Embryonic facial prominence (tissue), 1 donor: ENCODE results near the gene DHRS2.

Experiments
- DNase-seq: peaks from one replicate; pipeline ENCODE4 v3.0.0-alpha.2; 2016; ENCODE audit errors: extremely low spot score

The DHRS2 gene

DNA sequence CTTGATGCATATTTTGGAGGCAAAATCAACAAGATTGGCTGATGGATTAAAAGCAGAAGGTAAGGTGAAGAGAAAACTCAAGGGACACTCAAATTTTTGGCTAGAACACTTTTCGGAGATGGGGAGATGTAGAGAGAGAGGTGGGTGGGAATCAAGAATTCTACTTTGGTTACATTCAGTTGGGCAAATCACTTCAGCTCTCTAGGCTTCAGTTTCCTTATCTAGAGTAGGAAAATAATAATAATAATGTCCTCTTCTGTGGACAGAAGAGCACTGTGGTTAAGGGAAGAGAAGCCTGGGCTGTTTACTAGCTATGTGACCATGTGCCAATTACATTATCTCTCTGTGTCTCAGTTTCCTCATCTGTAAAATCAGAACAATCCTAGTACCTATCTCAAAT, 23.4 kb upstream of the DHRS2 start:
- DNase-seq: no peak

DNA sequence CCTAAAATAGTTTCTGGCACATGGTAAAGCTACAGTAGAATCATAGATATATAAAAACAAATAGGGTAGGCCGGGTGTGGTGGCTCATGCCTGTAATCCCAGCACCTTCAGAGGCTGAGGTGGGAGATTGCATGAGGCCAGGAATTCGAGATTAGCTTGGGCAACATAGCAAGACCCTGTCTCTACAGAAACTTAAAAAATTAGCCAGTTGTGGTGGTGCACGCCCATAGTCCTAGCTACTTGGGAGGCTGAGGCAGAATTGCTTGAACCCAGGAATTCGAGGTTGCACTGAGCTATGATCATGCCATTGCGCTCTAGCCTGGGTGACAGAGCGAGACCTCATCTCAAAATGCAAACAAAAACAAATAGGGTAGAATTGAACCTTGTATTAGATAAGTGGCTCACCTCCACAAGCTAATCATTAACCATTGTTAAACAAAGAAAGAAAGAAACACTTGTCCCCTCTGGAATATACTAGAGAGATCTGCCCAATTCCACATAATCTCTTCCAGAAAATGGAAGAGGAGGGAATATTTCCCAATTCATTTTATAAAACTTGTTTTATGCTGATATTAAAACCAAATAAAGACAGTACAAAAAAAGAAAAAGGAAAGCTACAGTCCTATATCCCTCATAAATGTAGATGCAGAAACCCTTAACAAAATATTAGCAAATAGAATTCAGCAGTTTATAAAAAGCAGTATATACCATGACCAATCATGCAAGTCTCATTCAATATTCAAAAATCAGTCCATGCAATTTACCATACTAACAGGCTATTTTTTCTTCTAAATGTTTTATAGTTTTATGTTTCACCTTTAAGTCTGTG, 22.7 kb upstream of the DHRS2 start:
- no peak for DNase-seq

DNA sequence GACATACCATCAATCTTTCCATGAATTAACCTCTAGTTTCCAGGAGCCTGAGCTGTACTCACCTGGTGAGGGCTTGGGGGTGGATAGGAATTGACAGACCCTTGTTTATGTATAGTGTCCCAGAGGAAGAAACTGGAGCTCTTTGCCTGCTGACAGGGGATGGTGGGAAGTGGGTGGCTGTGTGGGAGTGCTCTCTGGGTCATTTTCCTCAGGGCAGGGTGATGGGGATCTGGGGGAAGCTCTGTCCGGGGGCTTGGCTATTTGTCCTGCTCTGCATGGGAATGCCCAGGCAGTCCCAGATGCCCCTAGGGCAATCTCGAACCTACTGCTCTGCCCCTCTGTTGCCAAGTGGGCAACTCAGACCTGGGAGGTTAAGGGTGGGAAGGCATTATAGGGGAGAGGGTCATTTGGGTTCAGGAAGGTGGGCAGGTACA, 21.8 kb upstream of the DHRS2 start:
- DNase-seq: no peak

DNA sequence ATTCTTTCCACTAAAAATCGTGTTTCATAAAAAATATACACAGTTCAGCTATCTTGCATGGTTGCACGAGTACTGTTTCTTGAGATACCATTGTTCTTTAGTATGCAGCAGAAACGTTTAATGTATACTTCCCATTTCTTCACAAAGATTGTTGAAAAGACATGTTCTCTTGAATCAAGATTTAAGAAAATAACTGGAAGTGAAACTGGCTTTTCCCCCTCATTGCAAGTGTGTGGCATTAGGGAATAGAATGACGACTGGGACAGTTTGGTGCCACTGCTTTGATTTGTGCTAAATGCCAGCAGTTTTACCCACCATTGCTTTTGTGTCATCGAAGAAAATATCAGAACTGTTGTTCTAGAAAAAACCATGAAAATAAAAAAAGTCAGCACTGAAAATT, 20.3 kb upstream of the DHRS2 start:
- no peak for DNase-seq

DNA sequence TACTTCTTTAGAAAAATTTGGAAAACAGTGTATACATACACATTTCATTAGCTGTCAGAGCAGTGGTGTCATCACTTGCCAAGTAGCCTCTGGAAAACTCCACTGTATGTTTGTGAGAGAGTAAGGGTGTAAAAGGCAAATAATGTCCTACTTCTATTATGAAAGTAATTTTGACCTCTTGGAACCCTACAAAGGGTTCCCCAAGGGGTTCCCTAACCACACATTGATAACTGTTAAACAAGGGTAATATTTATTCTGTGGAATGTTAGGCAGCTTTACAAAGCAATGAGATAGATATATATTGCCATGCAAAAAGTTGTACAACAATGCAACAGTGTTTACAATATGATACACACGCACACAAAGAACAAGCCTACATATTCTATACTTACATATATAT, 18.6 kb upstream of the DHRS2 start:
- no peak for DNase-seq

DNA sequence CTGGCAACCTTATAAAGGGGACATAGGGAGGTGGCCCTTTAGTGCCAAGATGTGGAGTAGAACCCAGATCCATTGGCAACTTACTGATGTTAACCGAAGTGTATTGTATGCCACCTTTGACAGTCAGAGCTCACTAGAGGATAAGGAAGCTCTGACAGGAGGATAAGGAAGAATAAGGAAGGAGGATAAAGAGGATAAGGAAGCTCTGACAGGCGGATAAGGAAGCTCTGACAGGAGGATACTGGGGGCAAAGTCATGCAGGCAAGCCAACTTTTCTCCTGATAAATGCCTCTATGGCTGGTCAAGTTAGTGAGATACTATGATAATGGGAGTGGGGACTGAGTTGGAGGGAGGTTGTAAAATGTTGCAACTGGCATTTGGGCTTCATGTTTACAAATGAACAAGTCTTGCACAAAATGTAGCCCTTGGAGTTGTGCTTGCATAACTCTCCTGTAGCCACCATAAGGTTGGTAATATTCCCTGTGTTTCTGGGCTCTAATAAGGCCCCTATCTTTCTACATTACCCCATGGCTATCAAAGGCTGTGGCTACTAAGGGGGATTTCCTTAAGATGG, 17.7 kb upstream of the DHRS2 start:
- DNase-seq: no peak

DNA sequence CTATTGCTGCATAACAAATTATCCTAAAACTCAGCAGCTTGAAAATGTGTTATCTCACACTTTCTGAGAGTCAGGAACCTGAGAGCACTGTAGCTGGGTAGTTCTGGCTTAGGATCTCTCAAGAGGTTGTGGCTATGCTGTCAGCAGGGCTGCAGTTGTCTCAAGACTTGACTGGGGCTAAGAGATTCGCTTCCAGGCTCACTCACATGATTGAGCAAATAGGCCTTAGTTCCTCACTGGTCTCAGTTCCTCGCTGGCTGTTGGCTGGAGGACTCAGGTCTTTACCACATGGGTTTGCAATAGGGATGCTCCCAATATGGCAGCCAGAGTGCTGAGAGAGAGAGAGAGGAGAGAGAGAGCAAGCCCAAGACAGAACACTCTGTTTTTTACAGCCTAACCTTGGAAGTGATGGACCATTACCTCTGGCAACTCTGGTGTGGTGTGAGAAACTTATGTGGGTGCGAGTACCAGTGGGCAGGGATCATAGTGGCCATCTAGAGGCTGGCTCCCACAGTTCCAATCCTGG, 15.9 kb upstream of the DHRS2 start:
- no peak for DNase-seq

DNA sequence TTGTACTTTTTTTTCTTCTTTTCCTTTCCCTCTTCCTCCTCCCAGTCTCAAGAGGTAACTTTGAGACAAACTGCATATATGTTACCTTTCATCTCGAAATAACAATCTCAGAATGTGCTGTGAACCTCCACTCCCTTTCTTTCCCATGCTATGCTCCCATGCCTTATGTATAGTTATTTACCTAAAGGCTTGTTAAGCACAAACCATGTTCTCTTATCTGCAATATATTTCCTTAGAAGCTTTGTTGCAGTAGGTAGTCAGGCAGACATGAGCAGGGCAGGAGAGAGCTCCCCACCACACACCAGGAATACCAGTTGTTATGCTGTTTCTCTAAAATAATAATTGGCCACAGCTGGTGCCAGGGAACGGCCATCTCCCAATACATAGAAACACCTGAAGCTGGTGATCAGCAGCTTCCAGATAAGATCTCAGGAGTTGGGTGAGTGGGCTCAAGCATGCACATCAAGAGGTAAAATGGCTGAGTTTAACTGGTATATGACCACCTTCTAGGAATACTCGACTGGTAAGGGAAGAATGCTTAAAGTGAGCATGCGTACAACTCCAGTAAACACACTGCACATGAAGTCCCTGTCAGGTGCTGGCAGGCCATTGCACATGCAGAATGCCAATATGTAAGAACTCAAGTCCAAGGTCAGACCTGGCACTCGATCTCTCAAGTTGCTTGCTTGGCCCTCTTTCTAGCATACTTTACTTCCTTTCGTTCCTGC, 14.8 kb upstream of the DHRS2 start:
- no peak for DNase-seq

DNA sequence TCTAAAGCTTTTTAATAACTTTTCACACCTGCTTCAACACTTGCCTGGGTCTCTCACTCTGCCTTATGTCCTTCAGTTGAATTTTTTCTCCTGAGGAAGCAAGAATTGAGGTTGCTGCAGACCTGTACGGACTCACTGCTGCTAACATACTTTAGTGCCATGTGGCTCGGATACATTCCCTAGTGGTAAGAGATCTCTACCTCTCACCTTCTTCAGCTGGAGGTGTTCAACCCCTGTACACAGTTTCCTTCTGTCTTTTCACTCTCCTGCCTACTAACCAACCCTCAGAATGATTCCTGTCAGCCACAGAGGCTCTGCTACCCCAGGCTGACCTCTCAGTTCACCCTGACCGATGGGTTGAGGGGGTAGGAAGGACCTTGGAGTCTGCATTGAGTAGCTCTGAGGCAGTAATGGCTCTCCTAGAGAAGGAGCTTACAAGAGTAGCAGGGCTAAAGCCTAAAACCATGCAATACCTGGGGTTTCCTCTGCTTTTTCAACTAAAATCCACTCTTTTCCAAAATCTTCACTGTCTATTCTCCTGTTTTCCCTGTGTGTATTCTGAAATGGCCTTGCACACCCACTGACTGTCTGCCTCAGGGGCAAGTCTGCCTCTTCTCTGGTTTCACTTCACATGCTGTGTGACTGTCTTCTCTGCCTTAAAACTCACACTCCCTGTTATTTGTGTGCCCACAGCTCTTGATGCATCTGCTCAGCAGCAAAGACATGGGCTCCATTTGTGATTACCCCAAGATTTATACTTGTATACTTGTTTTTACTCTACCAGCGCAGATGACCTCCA, 14.0 kb upstream of the DHRS2 start:
- DNase-seq: no peak

DNA sequence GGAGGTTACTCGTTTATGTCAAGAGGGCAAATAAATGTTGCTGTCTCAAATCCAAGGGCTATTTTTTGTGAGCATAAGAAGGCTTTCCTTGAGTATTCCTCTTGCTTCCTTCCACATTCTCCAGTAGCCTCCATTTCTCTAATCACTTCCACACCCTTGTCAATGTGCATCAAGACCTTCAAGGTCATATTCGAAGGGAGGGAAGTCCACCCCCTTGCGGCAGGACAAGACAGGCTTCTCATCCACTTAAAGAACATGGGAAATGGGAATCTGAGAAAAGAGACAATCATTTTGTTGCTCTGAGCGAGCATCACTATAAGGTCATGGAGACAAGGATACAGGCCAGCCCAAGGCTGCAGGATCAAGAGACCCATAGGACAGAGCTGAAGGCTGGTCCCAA, 13.2 kb upstream of the DHRS2 start:
- DNase-seq: no peak

DNA sequence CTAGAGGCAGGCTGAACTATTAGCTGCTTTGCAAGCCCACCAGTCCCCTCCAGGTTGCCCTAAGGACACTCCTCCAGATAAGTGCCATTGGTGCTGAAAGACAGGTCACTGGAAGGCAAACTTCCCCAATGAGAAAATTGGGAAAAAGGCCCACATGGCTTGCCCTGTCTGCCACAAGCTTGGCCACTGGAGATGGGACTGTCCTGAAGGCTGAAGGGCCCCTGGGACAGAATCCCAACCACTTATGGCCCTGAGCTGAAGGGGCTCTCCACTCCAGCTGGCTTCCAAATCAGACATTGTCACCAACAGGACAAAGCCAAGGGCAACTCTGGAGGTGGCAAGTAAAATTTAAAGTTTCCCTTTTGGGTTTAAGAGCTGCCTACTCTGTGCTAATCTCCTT, 12.2 kb upstream of the DHRS2 start:
- DNase-seq: no peak

DNA sequence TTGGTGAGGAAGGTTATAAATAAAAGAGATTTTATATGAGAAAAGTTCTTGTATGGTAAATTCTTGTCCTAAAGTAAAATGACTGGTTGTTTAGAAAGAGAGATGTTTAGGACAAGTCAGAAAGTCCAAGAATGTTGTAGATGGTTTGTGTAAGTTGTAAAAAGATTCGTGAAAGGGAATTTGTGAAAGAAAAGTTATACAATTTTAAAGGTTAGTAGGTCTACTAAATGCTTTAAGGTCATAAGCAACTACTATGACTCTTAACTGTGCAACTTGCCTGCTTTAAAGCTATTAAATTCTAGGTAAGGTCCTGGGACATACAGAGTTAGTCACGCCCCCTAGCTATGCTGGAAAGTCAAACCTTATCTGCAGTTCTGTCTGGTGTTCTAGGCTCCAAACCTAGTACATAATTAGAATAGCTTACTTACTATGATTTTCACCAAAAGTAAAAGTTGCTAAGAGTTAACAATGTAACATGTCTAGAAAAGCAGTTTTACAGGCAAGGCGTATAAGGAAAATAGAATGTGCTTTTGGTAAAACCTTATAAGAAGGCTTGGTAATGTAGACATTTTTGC, 11.2 kb upstream of the DHRS2 start:
- no peak for DNase-seq

DNA sequence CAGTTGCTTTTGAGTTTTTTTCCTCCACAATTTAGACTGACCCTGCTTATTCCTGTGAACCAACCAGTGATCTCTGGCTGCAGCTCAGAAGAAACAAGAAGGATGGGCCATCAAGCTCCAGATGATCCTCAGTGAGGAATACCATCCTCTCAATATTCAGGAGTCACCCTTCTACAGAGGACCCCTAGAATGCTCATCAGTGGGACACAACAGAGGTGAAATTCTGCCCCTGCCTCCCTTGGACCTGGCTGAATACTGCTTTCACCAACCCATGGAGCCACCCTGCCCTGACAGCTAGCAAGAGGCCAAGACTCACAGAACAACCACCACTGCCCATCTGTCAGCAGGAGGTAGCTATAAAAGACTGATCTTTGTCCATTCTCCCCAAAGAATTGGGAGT, 9.2 kb upstream of the DHRS2 start:
- DNase-seq: no peak

DNA sequence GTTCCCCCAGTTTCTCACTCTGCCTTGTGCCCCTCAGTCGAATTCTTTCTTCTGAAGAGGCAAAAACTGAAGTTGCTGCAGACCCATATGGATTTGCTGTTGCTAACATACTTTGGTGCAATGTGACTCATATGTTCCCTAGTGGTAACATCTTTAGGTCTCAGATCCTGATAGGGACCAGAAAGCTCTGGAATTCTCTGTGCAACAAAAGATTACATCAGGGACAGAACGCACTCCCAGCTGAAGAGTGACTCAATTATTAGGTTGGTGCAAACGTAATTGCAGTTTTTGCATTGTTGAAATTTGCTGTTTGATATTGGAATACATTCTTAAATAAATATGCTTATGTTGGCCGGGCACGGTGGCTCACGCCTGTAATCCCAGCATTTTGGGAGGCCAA, 8.2 kb upstream of the DHRS2 start:
- no peak for DNase-seq

DNA sequence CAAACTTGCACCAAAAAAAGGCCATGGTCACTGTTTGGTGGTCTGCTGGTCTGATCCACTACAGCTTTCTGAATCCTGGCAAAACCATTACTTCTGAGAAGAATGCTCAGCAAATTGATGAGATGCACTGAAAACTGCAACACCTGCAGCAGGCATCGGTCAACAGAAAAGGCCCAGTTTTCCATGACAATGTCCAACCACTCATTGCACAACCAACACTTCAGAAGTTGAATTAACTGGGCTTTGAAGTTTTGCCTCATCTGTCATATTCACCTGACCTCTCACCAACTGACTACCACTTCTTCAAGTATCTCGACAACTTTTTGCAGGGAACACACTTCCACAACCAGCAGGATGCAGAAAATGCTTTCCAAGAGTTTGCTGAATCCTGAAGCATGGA, 7.0 kb upstream of the DHRS2 start:
- no peak for DNase-seq

DNA sequence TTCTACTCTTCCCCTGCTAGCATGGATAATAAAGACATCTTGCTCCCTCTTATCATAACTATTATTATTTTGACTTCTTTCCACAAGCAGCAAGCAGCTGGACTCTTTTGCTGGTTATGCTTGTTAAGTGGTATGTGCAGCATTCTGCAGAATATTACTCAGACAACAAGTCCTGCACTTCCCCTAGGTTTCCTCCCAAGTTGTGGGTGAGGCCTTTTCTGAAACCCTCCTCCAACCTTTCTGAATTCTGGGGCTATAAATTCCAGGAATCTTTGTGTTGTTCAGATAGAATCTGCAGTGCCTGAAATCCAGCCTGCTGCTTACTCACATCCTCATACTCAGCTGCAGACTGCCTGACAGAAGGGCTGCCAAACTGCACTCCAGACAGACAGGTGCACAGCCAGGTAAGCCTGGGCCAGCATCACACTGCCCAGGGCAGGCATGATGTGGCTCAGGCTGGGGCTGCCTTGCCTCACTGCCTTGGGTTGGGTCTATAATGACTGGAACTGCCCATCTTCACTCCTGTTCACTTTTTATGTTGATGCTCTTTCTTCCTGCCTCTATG, 6.2 kb upstream of the DHRS2 start:
- no peak for DNase-seq

DNA sequence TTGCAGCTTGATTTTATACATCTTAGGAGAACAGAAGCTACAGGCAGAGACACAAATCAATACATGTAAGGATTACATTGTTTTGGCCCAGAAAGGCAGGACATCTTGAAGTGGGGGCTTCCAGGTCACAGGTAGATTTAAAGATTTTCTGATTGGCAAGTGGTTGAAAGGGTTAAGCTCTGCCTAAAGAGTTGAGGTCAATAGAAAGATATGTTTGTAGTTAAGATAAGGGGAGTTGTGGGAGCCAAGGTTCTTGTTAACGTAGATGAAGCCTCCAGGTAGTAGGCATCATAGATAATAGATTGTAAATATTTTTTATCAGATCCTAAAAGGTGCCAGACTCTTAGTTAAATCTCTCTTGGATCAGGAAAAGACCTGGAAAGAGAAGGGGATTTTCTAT, 5.5 kb upstream of the DHRS2 start:
- DNase-seq: no peak

DNA sequence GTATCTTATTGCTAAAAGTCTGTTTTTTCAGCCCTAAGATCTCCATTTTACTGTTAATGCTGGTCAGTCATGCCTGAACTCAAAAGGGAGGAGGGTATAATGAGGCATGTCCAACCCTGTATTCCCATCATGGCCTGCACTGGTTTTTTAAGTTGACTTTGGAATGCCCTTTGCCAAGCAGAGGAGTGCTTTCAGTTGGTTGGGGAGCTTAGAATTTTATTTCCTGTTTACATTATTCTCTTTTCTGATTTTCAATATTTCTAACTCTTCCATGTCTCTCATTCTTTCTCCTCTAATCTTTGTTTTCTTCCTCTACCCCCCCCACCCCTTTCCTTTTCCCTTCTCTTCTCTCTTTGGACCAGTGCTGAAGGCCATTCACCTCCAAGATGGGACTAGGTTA, 4.9 kb upstream of the DHRS2 start:
- DNase-seq: no peak

DNA sequence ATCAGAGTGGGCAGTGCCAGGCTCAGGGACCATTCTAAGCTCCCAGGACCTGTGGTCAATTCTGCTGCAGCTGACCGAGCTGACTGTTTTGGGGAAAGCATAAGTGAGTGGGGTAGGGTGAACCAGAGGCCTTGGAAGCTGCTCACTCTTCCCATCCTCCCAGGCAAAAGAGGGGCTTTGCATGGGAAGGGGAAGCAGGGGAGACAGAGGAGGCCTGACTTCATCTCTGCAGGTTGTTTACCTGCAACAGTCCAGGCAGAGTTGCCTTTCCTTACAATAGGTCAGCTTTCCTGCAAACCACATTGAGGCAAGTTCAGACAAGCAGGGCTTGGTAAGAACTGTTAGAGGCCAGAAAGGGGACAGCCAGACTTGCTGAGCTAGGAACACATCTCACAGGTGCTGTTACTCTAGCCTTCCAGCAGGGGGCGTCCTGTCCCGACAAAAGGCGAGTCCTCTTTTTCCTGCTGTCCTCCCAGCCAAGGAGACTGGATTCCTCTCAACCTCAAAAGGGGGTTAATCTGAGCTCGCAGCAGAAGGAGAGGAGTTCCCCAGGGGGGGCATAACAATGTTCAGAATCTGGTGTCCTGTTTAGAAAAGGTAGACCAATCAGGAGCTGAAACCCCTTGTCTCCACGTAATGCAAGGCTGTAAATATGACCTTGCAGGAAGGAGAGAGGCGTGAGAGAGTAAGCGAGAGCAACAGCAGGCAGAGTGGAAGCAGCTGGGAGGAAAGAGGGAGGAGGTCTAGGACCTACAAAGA, 4.3 kb upstream of the DHRS2 start:
- peak; percentile 71 for DNase-seq

DNA sequence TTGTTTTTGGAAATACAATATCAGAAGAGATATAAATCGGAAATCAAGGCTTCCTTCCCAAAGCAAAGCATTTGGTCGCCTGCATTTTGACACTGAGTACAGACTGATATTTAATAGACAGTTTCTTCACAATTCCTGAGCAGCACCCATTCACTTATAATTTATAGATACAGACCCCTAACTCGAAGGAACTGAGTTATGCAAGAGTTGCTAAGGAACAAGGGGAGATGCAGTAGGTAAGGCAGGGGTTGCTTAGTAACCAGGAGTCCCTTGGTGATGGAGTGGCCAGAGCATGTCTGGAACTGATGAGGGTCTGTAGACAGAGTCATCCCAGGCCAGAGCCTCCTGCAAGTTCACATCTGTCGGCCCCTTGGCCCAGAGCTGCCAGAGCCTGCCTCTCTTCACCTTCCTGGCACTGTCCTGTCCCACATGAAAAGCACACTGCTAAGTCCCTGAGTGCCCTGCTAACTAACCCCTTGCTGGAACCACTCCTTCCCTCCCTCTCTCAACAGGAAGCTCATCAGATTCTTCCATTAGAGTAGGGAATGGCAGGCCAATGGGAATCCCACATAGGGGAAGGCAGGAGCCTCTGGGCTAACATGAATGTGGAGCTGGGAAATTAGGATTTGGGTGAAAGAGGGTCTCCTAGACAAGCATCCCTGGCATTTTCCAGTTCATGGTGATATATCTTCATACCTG, 3.6 kb upstream of the DHRS2 start:
- DNase-seq: no peak
